GM06990 (cell line): ENCODE results near the gene PADI2.

ENCODE experiments used
- DNase-seq: peaks from one replicate; pipeline ENCODE4 v3.0.0-alpha.2; 2011; ENCODE audit not compliant: insufficient read length; ENCODE audit errors: extremely low read depth
- H3K27me3 ChIP-seq: replicated peaks from 2 replicates; pipeline ENCODE4 v1.6.0; 2011; ENCODE audit warnings: low read length; ENCODE audit not compliant: control insufficient read depth, insufficient read depth
- H3K36me3 ChIP-seq: 2 replicates; pipeline ENCODE4 v1.5.1; 2011; ENCODE audit warnings: low read length; ENCODE audit not compliant: control insufficient read depth, insufficient read depth
- H3K4me3 ChIP-seq: replicated peaks from 2 replicates; pipeline ENCODE4 v1.5.1; 2011; ENCODE audit warnings: low read depth, mild to moderate bottlenecking, control low read depth, low read length
- TF ChIP-seq, protein P1 (sequence below): IDR thresholded peaks from 2 replicates; pipeline ENCODE4 v1.5.1; 2011; ENCODE audit warnings: low read length, control low read depth, mild to moderate bottlenecking, inconsistent platforms; ENCODE audit not compliant: insufficient read depth, poor library complexity, severe bottlenecking

Gene PADI2

DNA sequence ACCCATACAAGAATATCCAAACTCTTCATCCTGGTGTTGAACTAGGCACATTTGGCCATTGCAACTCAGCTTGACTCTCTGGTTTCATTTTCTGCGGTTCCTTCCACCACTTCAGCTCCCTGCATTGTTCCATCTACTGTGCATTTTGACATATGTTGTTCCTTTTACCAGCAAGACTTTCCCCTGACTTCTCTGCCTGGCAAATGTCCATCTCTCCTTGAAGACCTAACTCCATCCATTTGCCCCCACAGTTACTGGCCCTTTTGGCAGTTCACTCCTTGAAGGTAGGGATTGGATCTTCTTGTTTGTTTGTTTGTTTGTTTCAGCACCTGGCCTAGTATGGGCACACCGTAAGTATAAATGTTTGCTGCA, 8.7 kb downstream of the PADI2 start:
- no peak for DNase-seq
- Histone ChIP-seq H3K4me3 (no peak overlapping the region), H3K36me3 (no peaks in the 10 kb centered on the region), H3K27me3 (no peaks in the 10 kb centered on the region)
- TF ChIP-seq, protein P1, sequence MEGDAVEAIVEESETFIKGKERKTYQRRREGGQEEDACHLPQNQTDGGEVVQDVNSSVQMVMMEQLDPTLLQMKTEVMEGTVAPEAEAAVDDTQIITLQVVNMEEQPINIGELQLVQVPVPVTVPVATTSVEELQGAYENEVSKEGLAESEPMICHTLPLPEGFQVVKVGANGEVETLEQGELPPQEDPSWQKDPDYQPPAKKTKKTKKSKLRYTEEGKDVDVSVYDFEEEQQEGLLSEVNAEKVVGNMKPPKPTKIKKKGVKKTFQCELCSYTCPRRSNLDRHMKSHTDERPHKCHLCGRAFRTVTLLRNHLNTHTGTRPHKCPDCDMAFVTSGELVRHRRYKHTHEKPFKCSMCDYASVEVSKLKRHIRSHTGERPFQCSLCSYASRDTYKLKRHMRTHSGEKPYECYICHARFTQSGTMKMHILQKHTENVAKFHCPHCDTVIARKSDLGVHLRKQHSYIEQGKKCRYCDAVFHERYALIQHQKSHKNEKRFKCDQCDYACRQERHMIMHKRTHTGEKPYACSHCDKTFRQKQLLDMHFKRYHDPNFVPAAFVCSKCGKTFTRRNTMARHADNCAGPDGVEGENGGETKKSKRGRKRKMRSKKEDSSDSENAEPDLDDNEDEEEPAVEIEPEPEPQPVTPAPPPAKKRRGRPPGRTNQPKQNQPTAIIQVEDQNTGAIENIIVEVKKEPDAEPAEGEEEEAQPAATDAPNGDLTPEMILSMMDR = no peak

DNA sequence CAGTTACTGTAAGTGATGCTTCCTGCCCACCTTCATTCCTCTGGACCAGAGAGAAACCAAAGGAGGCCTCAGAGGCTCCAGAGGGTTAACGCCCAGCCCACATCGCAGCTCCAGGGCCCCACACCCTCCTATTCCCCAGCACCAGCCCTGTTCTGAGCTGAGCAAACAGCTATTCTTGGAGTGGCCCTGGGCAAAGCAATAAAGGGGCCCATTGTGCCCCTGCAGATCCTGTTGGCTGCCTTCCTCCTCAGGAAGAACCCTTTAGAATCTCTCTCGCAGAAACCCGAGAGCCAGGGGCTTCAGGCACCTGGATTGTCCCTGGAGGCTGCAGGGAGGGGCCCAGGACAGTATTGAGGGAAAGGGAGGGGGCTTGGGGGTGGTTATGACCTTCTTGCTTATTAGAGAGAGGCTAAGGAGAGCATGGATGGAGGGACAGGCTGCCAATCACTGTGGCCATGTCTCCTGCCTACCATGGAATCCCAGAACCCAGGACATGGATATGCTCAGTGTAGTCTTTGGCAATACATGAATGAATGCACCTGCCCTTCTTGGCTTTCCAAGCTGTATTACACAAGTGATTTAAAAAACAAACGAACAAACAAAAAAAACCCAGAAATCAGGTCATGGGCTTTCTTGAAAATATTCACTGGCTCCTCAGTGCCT, 9.2 kb downstream of the PADI2 start:
- DNase-seq = no peak

DNA sequence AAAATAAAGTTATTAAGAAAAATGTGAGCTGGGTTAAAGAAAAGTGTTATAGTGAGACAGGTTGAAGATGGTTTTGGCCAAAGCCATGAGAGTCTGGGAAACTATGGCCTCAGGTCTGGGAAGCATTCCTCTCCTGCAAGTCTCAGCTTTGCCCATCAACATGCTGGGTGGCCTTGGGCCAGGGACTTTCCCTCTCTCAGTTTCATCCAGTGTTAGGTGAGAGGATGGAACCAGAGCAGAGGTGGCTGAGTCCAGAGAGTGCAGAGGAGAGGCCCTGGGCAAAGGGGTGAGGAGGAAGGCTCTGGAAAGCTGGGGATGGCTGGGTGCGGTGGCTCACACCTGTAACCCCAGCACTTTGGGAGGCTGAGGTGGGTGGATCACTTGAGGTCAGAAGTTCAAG, 10.5 kb downstream of the PADI2 start:
- DNase-seq = no peak
- H3K36me3 ChIP-seq = no peaks in the 10 kb centered on the region
- H3K27me3 ChIP-seq = no peaks in the 10 kb centered on the region
- no peak overlapping the region for H3K4me3 ChIP-seq
- TF ChIP-seq, protein P1 = no peak

More for the DNA sequence above, 9.2 kb downstream of the PADI2 start:
- no peaks in the 10 kb centered on the region for H3K36me3 ChIP-seq
- H3K27me3 ChIP-seq = no peaks in the 10 kb centered on the region
- H3K4me3 ChIP-seq = no peak overlapping the region
- TF ChIP-seq, protein P1 = no peak

DNA sequence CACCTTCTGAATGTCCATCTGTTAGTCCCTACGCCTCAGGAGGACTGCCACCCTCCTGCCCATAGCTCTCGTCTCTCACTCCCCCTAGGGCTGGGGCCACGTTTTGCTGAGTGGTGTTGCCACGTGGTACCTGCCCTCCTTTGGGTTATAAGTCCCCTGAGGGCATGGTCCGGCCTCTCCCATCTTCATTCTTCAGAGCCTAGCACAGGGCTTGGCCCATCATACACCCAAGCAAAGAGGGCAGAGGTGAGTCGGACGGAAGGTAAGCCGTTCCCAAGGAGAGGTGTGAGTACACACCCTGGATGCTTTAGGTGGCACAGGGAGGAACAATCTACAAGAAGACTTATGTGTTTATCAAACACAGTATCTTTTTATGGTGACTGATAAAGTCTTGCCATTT, 10.9 kb downstream of the PADI2 start:
- H3K27me3 ChIP-seq = no peaks in the 10 kb centered on the region
- H3K4me3 ChIP-seq = no peak overlapping the region
- H3K36me3 ChIP-seq = no peaks in the 10 kb centered on the region
- TF ChIP-seq, protein P1 = no peak
- DNase-seq = no peak

DNA sequence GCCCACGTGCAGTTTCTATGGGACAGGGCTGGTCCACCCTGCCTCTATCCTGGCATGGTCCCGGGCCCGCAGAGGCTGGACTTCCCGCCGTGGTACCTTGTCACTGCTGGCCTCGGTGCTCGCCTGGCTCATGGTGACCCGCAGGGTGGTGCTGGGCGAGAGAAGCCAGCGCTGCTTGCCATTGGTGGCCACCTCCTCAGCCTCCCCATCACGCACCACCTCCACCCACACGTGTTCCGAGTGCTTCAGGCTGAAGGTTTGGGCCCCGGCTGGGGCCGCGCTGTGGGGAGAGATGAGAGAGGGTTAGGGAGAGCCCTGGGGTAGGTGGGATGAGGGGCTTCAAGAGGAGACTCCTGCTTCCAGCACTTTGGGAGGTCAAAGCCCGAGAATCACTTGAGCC, 14.5 kb downstream of the PADI2 start:
- Histone ChIP-seq H3K27me3 (no peaks in the 10 kb centered on the region), H3K4me3 (no peak overlapping the region), H3K36me3 (no peaks in the 10 kb centered on the region)
- DNase-seq = no peak
- TF ChIP-seq, protein P1 = no peak

DNA sequence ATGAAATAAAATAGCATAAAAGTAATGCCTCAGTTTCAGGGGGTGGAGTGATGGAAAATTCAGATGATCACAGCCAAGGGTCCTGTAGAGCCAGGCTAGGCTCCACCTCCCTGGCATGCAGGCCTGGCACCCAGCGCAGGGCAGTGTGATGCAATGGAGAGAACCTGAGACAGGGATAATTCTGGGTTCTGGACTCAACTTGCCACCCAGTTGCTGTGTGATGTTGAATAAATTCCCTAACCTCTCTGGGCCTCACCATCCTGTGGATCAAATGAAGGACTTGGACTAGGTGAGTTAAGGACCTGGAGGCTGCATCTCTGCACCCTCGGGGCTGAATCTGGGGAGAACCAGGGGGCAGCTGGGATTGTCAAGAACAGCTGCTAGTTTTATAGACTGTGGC, 17.0 kb downstream of the PADI2 start:
- no peaks in the 10 kb centered on the region for H3K27me3 ChIP-seq
- no peak overlapping the region for H3K4me3 ChIP-seq
- DNase-seq = no peak
- TF ChIP-seq, protein P1 = no peak
- no peaks in the 10 kb centered on the region for H3K36me3 ChIP-seq
